ENCODE results near the gene TRMT61B.

TRMT61B gene

DNA sequence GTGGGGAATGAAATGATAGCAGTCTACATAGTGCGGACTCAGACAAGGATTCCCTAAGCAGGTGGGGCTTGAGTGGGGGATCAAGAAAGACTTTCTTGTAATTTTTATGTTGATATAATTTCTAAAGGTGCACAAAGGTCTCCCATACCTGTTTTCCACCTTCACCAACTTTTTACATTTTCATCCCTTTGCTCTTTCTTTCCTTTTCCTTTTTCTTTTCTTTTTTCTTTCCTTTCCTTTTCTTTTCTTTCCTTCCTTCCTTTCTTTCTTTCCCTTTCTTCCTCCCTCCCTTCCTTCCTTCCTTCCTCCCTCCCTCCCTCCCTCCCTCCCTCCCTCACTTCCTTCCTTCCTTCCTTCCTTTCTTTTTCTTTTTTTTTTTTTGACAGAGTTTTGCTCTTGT, 10.1 kb upstream of the TRMT61B start:
- ATAC-seq: no peak

DNA sequence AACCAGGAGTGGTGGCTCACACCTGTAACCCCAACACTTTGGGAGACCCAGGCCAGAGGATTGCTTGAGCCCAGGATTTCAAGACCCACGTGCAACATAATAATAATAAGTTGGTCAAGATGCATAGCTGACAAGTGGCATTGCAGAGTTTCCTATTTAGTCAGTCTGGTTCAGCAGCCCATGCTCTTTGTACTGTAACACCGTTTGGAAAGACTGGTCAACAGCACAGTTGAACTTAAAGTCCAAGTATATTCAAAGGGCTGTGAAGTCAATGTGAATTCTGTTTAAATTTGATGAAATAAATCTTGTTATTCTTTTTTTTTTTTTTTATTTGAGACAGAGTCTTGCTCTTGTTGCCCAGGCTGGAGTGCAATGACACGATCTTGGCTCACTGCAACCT, 1.5 kb upstream of the TRMT61B start:
- no peak for TF ChIP-seq ZC3H10 (CRISPR knock-in tag; IDR thresholded peaks at IDR 0.05)
- no peak for ATAC-seq

More for the DNA sequence above, 10.1 kb upstream of the TRMT61B start:
- no peak for TF ChIP-seq OSR1 (CRISPR knock-in tag; IDR thresholded peaks at IDR 0.05)

DNA sequence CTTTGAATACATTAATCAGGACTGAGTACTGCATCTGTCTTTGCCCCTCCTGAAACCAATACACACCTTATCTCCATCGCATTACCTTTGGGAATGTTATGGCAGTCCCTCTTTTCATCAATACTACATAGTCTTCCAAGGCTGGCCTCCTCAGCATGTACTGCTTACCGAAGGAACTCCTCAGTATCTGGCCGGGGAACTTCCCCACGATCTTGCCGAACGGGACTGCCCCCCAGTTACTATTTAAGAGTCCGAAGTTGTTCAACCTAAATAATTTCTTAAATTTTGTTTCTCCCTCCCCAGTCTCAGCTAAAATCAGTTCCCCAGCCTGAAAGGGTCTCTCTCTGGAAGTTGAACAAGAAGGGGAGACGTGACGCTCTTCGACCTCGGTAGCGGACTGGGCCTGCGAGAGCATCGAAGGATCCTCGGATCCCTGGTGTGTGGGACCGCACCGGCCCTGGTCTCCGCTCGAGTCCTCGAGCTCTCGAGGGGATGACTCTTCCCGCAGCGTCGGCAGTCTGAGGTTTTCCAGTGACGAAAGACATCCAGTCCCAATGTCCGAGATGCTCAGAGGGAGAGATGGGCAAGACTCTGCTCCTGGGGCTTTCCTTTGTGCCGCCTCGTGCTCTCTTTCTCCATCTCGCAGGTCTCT, 489 bp downstream of the TRMT61B start:
- ATAC-seq: peak; percentile 69
- no peak for TF ChIP-seq TOX (CRISPR knock-in tag; IDR thresholded peaks at IDR 0.05; ENCODE audit: borderline replicate concordance)
- TF ChIP-seq ZFP30 (CRISPR knock-in tag; IDR thresholded peaks at IDR 0.05): no peak
- no peak for TF ChIP-seq TCF4 (CRISPR knock-in tag; IDR thresholded peaks at IDR 0.05; ENCODE audit: borderline replicate concordance)
- TF ChIP-seq GLIS3 (CRISPR knock-in tag; IDR thresholded peaks at IDR 0.05): no peak
- no peak for TF ChIP-seq ZNF8 (CRISPR knock-in tag; IDR thresholded peaks at IDR 0.05)
- no peak for TF ChIP-seq OSR1 (CRISPR knock-in tag; IDR thresholded peaks at IDR 0.05)

DNA sequence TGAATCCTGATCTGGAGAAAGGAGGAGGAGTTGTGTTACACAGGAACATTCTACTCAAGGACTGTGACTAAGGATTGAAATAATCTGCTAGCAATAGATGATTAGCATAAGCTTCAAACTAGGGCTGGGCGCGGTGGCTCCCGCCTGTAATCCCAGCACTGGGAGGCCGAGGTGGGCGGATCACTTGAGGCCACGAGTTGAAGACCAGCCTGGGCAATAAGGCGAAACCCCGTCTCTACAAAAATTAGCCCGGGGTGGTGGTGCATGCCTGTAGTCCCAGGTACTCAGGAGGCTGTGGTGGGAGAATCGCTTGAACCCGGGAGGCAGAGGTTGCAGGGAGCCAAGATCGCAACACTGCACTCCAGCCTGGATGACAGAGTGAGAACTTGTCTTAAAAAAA, 1.5 kb downstream of the TRMT61B start:
- TF ChIP-seq BACH2 (CRISPR knock-in tag; IDR thresholded peaks at IDR 0.05; ENCODE audit: borderline replicate concordance) (no peak), ARNTL (CRISPR knock-in tag; IDR thresholded peaks at IDR 0.05; ENCODE audit: borderline replicate concordance, low read depth) (no peak), RARB (CRISPR knock-in tag; IDR thresholded peaks at IDR 0.05) (no peak), ZNF565 (CRISPR knock-in tag; conservative IDR thresholded peaks at IDR 0.05; ENCODE audit: low read depth) (no peak), ZC3H10 (CRISPR knock-in tag; IDR thresholded peaks at IDR 0.05) (no peak), GLIS3 (CRISPR knock-in tag; IDR thresholded peaks at IDR 0.05) (no peak), ZFP3 (CRISPR knock-in tag; IDR thresholded peaks at IDR 0.05) (no peak), ISL1 (CRISPR knock-in tag; IDR thresholded peaks at IDR 0.05) (no peak), ZNF70 (CRISPR knock-in tag; IDR thresholded peaks at IDR 0.05) (no peak)
- TF ChIP-seq, protein P1, sequence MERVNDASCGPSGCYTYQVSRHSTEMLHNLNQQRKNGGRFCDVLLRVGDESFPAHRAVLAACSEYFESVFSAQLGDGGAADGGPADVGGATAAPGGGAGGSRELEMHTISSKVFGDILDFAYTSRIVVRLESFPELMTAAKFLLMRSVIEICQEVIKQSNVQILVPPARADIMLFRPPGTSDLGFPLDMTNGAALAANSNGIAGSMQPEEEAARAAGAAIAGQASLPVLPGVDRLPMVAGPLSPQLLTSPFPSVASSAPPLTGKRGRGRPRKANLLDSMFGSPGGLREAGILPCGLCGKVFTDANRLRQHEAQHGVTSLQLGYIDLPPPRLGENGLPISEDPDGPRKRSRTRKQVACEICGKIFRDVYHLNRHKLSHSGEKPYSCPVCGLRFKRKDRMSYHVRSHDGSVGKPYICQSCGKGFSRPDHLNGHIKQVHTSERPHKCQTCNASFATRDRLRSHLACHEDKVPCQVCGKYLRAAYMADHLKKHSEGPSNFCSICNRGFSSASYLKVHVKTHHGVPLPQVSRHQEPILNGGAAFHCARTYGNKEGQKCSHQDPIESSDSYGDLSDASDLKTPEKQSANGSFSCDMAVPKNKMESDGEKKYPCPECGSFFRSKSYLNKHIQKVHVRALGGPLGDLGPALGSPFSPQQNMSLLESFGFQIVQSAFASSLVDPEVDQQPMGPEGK (CRISPR knock-in tag; IDR thresholded peaks at IDR 0.05; ENCODE audit: borderline replicate concordance): no peak
- TF ChIP-seq, protein P2, sequence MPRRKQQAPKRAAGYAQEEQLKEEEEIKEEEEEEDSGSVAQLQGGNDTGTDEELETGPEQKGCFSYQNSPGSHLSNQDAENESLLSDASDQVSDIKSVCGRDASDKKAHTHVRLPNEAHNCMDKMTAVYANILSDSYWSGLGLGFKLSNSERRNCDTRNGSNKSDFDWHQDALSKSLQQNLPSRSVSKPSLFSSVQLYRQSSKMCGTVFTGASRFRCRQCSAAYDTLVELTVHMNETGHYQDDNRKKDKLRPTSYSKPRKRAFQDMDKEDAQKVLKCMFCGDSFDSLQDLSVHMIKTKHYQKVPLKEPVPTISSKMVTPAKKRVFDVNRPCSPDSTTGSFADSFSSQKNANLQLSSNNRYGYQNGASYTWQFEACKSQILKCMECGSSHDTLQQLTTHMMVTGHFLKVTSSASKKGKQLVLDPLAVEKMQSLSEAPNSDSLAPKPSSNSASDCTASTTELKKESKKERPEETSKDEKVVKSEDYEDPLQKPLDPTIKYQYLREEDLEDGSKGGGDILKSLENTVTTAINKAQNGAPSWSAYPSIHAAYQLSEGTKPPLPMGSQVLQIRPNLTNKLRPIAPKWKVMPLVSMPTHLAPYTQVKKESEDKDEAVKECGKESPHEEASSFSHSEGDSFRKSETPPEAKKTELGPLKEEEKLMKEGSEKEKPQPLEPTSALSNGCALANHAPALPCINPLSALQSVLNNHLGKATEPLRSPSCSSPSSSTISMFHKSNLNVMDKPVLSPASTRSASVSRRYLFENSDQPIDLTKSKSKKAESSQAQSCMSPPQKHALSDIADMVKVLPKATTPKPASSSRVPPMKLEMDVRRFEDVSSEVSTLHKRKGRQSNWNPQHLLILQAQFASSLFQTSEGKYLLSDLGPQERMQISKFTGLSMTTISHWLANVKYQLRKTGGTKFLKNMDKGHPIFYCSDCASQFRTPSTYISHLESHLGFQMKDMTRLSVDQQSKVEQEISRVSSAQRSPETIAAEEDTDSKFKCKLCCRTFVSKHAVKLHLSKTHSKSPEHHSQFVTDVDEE (CRISPR knock-in tag; IDR thresholded peaks at IDR 0.05): no peak
- TF ChIP-seq, protein P3, sequence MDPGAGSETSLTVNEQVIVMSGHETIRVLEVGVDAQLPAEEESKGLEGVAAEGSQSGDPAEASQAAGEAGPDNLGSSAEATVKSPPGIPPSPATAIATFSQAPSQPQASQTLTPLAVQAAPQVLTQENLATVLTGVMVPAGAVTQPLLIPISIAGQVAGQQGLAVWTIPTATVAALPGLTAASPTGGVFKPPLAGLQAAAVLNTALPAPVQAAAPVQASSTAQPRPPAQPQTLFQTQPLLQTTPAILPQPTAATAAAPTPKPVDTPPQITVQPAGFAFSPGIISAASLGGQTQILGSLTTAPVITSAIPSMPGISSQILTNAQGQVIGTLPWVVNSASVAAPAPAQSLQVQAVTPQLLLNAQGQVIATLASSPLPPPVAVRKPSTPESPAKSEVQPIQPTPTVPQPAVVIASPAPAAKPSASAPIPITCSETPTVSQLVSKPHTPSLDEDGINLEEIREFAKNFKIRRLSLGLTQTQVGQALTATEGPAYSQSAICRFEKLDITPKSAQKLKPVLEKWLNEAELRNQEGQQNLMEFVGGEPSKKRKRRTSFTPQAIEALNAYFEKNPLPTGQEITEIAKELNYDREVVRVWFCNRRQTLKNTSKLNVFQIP (CRISPR knock-in tag; IDR thresholded peaks at IDR 0.05; ENCODE audit: borderline replicate concordance, low read depth): no peak
- TF ChIP-seq, protein P4, sequence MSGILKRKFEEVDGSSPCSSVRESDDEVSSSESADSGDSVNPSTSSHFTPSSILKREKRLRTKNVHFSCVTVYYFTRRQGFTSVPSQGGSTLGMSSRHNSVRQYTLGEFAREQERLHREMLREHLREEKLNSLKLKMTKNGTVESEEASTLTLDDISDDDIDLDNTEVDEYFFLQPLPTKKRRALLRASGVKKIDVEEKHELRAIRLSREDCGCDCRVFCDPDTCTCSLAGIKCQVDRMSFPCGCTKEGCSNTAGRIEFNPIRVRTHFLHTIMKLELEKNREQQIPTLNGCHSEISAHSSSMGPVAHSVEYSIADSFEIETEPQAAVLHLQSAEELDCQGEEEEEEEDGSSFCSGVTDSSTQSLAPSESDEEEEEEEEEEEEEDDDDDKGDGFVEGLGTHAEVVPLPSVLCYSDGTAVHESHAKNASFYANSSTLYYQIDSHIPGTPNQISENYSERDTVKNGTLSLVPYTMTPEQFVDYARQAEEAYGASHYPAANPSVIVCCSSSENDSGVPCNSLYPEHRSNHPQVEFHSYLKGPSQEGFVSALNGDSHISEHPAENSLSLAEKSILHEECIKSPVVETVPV (CRISPR knock-in tag; IDR thresholded peaks at IDR 0.05): no peak
- no peak for ATAC-seq

DNA sequence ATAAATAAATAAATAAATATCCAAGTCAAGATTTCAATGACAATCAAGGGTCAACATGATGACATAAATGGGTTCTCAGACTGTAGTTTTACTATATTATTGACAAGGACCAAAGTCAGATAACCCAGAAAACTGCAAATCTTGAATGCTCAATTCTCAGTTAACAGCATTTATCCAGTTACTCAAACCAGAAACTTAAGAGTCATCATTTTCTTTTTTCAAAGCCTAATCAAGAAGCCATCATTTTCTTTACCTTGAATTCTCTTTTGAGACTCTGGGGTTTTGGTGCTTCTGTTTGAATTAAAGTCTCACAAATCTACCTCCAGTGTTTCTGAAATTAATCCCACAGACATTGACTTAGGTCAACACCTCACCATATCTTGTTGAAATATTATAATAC, 14.1 kb downstream of the TRMT61B start:
- ATAC-seq: no peak
- TF ChIP-seq ARNTL (CRISPR knock-in tag; IDR thresholded peaks at IDR 0.05; ENCODE audit: borderline replicate concordance, low read depth) (no peak), CSDC2 (CRISPR knock-in tag; IDR thresholded peaks at IDR 0.05) (no peak), SNAI2 (CRISPR knock-in tag; IDR thresholded peaks at IDR 0.05) (no peak), ZFP3 (CRISPR knock-in tag; IDR thresholded peaks at IDR 0.05) (no peak), PPARA (CRISPR knock-in tag; IDR thresholded peaks at IDR 0.05; ENCODE audit: borderline replicate concordance) (no peak), RARB (CRISPR knock-in tag; IDR thresholded peaks at IDR 0.05) (no peak), TCF4 (CRISPR knock-in tag; IDR thresholded peaks at IDR 0.05; ENCODE audit: borderline replicate concordance) (no peak), ZNF8 (CRISPR knock-in tag; IDR thresholded peaks at IDR 0.05) (no peak), ISL1 (CRISPR knock-in tag; IDR thresholded peaks at IDR 0.05) (no peak), TOX (CRISPR knock-in tag; IDR thresholded peaks at IDR 0.05; ENCODE audit: borderline replicate concordance) (no peak), ZNF70 (CRISPR knock-in tag; IDR thresholded peaks at IDR 0.05) (no peak), GLIS3 (CRISPR knock-in tag; IDR thresholded peaks at IDR 0.05) (no peak)
- TF ChIP-seq, protein P5, sequence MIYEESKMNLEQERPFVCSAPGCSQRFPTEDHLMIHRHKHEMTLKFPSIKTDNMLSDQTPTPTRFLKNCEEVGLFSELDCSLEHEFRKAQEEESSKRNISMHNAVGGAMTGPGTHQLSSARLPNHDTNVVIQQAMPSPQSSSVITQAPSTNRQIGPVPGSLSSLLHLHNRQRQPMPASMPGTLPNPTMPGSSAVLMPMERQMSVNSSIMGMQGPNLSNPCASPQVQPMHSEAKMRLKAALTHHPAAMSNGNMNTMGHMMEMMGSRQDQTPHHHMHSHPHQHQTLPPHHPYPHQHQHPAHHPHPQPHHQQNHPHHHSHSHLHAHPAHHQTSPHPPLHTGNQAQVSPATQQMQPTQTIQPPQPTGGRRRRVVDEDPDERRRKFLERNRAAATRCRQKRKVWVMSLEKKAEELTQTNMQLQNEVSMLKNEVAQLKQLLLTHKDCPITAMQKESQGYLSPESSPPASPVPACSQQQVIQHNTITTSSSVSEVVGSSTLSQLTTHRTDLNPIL (CRISPR knock-in tag; IDR thresholded peaks at IDR 0.05; ENCODE audit: low read depth): no peak
- TF ChIP-seq, protein P1 (CRISPR knock-in tag; IDR thresholded peaks at IDR 0.05; ENCODE audit: borderline replicate concordance): no peak

Data from SK-N-SH treated with all-trans-retinoic acid at 6 μM for 48 hours (cell line).